Adipose tissue (tissue), 3 donors: ENCODE data around the gene PLD3. TPM values are rescaled to one million over a fixed set of nuclear protein-coding genes. Genes with fewer than 3 reads are reported as not detected.
"Not testable (repeated sequence)": the region's sequence is repeated elsewhere in the genome, so short reads cannot be mapped to it uniquely, and the experiment has no call there.

ENCODE experiments used
- H3K27ac ChIP-seq: one replicate; pipeline ENCODE4 v1.5.1; 2013; ENCODE audit warnings: low read depth, low read length
- WGBS, 3 donors: extraction: QIAGEN DNeasy Blood & Tissue Kit; methylation state at CpG; one replicate each; pipeline ENCODE4 v1.1.7; 2013; 5-methylcytosine and 5-hydroxymethylcytosine counted together
- polyA plus RNA-seq, 3 donors: library from polyadenylated mRNA; stranded (reverse); fragments of 200-250 nt; gene quantifications; one replicate each; pipeline ENCODE4 v1.2.3, GENCODE V29; 2013
- donor health status: healthy with polysubstance abuse.
- donor health status: Bipolar disorder and iron deficiency.
- donor health status: healthy.

The PLD3 gene
- polyA plus RNA-seq, 3 donors = 109 to 160 (median 130) TPM

DNA sequence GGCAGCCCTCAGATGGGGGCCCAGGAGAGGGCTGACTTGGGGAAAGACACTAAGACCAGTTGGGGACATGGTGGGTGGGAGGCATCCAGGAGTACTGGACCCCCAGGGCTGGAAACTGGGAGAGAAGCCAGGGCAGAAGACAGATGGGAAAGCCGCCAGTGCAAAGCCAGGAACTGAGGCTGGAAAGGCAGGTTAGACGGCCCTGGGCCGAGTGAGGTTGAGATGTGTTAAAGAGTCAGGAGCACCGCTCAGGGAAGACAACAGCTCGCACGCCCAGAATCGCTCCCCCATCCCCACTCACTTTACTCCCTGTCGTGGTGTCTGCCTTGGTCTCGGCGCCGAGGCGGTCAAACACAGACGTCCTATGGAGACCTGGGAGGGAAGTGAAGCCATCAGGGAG is 24.8 kb upstream of the PLD3 start:
- H3K27ac ChIP-seq = no peak overlapping the region
- 83 to 94% (median 92%) methylated on average over 13 of the region's 13 CpGs for WGBS, 3 donors

DNA sequence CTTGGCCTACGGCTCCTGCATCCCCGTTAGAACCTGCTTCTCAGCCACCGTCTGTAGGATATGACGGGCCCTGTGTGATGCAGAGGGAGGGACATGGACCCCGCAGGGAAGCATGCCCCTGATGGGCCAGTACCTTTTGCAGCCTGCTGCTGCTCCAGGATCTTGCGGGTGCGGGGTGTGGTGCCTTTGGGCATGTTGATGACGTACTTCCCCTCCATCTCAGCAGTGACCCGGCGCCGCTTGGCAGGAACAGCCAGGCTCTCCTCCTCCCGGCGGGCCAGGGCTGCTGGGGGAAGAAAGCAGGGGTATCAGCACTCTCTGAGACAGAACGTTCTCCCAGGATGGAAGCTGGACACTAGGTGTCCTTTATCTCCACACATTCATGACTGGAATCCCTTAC is 22.3 kb upstream of the PLD3 start:
- no peak overlapping the region for H3K27ac ChIP-seq
- 88 to 95% (median 92%) methylated on average over 13 to 14 of the region's 14 CpGs for WGBS, 3 donors

- 93 to 97% (median 93%) methylated on average over 5 of the region's 5 CpGs for WGBS, 3 donors
- no peak overlapping the region for H3K27ac ChIP-seq
These were observed 17.4 kb upstream of the PLD3 start for GRCh38 chr19:40331052-40331451.

DNA sequence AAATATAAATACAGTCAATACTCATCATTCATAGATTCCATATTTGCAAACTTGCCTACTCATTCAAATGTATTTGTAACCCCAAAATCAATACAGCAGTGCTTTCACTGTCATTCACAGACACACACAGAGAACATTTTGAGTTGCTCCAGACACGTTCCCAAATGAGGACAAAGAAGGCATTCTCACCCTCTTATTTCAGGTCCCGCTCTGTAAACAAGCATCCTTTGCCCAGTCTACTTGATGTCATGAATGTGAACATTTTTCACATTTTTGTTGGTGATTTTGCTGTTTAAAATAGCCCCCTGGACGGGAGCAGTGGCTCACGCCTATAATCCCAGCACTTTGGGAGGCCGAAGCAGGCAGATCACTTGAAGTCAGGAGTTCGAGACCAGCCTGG is 15.8 kb upstream of the PLD3 start:
- 67 to 93% (median 92%) methylated on average over 6 of the region's 6 CpGs for WGBS, 3 donors
- H3K27ac ChIP-seq = no peak overlapping the region

GRCh38 chr19:40333083-40333482 is 15.4 kb upstream of the PLD3 start:
- H3K27ac ChIP-seq = not testable (repeated sequence)
- WGBS, 3 donors = 92 to 97% (median 97%) methylated on average over 6 of the region's 6 CpGs

DNA sequence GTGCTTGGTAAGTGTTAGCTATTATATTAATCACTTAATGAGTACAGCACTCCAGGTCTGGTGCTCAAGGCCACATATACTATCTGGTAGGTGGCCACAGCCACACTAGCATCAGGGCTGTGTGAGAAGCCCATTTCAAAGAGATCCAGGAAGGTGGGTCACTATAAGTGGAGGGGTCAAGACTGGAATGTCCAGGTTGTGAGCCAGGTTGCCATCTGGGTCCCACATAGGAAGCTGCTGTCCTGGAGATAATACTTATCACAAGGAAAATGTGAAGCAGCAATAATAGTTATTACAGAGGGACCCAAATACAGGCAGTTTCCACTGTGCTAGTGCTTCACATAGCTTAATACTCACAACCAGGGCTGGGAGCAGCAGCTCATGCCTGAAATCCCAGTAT is 13.4 kb upstream of the PLD3 start:
- no peak overlapping the region for H3K27ac ChIP-seq

- H3K27ac ChIP-seq = no peak overlapping the region
- WGBS, 3 donors = 90 to 96% (median 93%) methylated on average over 15 of the region's 15 CpGs
These were observed 12.5 kb upstream of the PLD3 start for GRCh38 chr19:40335855-40336600.

- WGBS, 3 donors = 86 to 100% (median 87%) methylated on average over 2 of the region's 2 CpGs
- H3K27ac ChIP-seq = no peak overlapping the region
These were observed 11.9 kb upstream of the PLD3 start for GRCh38 chr19:40336601-40336900.

GRCh38 chr19:40337107-40337506 is 11.4 kb upstream of the PLD3 start:
- no peak overlapping the region for H3K27ac ChIP-seq
- 87 to 90% (median 90%) methylated on average over 2 of the region's 2 CpGs for WGBS, 3 donors

GRCh38 chr19:40337594-40337993 is 10.9 kb upstream of the PLD3 start:
- WGBS, 3 donors = 88 to 95% (median 93%) methylated on average over 5 of the region's 5 CpGs
- no peak overlapping the region for H3K27ac ChIP-seq

GRCh38 chr19:40339018-40339728 is 9.3 kb upstream of the PLD3 start:
- H3K27ac ChIP-seq = no peak overlapping the region
- WGBS, 3 donors = 91 to 93% (median 92%) methylated on average over 4 of the region's 4 CpGs

- 78 to 79% (median 78%) methylated on average over 9 of the region's 9 CpGs for WGBS, 3 donors
- H3K27ac ChIP-seq = no peak overlapping the region
These were observed 6.7 kb upstream of the PLD3 start for GRCh38 chr19:40341601-40342482.

DNA sequence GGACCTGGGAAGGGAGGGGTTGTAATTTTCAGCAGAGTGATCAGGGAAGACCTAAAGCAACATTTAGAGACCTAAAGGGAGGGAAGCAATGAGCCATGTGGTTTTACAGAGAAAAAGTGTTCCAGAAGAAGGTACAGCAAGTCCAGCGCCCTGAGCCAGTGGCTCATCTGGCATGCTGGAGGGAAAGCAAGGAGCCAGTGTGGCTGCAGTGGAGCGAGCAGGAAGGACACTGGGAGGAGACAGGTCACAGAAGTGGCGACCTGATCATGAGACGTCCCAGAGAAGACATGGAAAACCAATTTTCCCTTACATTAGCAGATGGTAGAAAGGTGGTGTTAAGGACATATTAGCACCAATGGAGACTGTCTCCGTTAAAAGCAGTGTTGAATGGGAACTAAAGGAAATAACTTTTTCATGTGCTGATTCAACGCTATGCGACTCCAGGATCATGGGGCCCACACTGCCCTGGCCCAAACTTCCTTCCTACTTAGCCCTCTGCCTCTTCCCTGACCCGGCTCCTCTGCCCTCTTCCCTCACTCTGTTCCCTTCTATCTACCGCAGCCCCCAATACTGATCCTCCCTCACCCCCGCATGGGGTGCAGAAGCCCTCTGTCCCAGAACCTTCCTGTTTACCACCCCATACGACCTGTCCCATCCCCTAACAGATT is 5.7 kb upstream of the PLD3 start:
- no peak overlapping the region for H3K27ac ChIP-seq
- WGBS, 3 donors = 75 to 82% (median 78%) methylated on average over 11 of the region's 11 CpGs

DNA sequence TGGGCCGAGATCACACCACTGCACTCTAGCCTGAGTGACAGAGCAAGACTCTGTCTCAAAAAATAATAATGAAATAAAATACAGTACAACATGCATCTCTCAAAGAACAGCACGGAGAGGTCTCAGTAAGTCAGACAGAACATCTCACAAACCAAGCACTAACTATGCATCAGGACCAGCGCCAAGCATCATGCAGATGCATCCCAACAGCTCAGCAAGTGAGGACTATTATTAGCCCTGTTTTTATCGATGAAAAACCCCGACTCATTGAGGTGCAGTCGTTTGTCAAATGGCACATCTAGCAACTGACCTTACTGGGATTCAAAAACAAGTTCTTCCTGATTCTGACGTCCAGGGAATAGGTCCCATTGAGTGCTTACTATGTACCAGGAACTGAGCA is 4.1 kb upstream of the PLD3 start:
- H3K27ac ChIP-seq = no peak overlapping the region
- 63 to 71% (median 70%) methylated on average over 7 of the region's 7 CpGs for WGBS, 3 donors

GRCh38 chr19:40348961-40349507 is 539 bp downstream of the PLD3 start:
- no peak overlapping the region for H3K27ac ChIP-seq
- 8 to 15% (median 13%) methylated on average over 17 of the region's 17 CpGs for WGBS, 3 donors

GRCh38 chr19:40355975-40356680 is 7.6 kb downstream of the PLD3 start:
- 81 to 89% (median 83%) methylated on average over 9 of the region's 9 CpGs for WGBS, 3 donors
- H3K27ac ChIP-seq = no peak overlapping the region

DNA sequence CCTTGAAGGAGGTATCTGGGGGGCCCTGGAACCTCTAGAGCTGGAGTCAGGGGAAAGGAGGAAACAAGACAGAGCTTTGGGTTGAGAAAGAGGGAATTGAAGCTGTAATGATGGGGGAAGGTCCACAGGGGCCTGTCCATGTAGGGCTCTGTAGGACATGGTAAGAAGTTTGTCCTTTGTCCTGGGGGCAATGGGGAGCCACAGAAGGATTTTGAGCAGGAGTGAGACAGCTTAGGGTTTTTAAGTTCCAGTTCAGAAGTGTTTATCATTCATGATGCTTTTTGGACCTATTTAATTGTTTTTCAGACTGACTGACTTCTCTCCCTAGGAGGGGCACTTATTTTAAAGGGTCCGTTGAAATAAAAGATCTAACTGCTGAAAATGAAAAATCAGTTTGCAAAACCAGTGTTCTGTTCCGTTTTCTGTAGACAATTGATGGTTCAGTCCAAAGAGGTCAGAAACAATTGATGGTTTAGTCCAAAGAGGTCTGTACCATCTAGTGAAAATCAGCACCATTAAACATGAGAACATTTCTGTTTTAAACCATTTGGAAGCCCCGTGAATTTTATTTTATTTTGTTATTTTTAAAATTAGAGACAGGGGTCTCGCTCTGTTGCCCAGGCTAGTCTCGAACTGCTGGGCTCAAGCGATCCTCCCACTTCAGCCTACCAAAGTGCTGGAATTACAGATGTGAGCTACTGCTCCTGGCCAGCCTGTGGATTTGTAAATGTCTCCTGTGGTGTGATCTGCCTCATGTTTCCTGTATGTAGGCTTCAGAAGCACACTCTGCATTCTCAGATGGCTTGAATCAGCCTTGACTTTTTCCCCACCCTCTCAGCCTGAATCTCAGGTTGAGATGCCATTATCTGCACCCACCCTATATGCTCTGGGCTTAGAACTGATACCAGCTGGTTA is 8.4 kb downstream of the PLD3 start:
- no peak overlapping the region for H3K27ac ChIP-seq
- WGBS, 3 donors = 87 to 92% (median 89%) methylated on average over 6 of the region's 6 CpGs
